GM10266 (cell line): ENCODE results near the gene MAN1A1.

Experiments
- DNase-seq: peaks from one replicate; pipeline ENCODE4 v3.0.0; 2012; ENCODE audit errors: extremely low spot score
- TF ChIP-seq, protein P1 (sequence below): IDR thresholded peaks from 2 replicates; pipeline ENCODE4 v1.5.1; 2012; ENCODE audit warnings: mild to moderate bottlenecking, low read depth; ENCODE audit not compliant: control insufficient read depth, insufficient read depth; ENCODE audit errors: missing control alignments

MAN1A1 gene

DNA sequence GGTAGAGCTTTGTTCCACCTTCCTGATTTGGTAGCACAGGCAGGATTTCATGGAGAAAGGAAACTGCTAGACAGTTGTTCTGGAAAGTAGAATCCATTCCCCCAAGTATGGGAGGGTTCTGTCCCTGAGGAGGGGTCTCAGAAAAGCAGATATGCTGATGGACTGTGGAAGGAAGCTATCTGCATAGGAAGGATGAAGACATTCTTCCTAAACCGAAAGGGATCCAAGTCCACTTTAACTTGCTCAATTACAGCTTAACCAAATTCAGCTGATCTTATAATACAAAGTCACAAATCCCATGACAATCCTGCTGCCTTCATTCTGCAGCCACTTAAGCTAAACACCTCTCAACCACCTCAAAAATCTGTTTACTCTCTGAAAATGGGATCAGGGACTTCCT lies 2.6 kb downstream of the MAN1A1 start:
- no peak for DNase-seq

DNA sequence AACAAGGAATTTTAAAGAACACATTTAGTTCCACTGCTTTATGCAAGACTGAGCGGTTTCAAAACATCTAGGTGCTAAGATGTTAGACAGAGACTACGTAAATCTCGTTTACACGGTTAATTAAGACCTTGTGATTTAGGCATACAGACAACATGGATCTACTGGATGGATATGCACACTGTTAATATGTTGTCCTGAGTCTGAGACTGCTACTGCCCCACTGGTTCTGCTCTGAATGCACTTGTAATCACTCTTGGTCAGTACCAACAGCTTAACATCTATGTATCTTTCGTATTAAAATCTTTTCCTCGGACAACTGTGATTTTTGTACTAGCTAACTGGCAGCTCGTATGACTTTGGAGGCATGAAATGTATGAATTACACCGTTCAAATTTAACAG lies 3.1 kb downstream of the MAN1A1 start:
- no peak for DNase-seq
- TF ChIP-seq, protein P1, sequence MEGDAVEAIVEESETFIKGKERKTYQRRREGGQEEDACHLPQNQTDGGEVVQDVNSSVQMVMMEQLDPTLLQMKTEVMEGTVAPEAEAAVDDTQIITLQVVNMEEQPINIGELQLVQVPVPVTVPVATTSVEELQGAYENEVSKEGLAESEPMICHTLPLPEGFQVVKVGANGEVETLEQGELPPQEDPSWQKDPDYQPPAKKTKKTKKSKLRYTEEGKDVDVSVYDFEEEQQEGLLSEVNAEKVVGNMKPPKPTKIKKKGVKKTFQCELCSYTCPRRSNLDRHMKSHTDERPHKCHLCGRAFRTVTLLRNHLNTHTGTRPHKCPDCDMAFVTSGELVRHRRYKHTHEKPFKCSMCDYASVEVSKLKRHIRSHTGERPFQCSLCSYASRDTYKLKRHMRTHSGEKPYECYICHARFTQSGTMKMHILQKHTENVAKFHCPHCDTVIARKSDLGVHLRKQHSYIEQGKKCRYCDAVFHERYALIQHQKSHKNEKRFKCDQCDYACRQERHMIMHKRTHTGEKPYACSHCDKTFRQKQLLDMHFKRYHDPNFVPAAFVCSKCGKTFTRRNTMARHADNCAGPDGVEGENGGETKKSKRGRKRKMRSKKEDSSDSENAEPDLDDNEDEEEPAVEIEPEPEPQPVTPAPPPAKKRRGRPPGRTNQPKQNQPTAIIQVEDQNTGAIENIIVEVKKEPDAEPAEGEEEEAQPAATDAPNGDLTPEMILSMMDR: no peak

More for the DNA sequence above, 2.6 kb downstream of the MAN1A1 start:
- TF ChIP-seq, protein P1: no peak

DNA sequence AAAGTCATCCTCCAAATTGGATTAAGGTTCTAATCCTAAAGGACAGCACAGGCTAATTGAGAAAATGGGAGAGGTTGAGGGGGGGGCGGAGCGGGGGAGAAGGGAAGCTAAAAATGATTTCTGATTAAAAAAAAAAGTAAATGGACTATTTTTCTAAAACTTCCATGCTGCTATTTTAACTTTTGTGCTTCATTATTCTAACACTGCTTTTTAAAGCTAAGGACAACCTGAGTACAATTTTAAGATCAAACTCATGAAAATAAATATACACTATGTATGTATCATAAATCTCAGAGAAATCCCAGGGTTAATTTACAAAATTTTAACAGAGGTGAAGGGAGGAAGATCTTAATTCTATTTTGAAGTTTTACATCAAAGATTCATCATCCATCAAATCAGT lies 4.4 kb downstream of the MAN1A1 start:
- TF ChIP-seq, protein P1: no peak

DNA sequence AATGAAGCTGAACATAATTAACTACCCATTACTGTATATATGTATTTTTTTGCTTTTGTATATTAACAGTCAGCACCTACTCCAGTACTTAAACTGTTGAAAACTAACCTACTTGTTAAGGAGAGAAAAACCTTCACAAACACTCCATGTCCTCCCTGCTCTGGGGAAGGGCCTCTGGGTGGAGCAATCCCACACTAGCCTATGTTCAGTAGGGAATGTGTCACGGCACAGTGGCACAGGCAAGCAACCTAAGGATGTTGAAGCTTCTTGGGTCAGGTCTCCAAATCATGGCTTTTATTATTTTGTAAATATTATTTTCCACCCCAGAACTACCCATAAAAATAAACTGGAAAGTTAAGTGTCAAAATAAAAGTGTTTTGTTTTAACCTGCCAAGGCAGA lies 5.3 kb downstream of the MAN1A1 start:
- TF ChIP-seq, protein P1: no peak
- DNase-seq: no peak

More for the DNA sequence above, 4.4 kb downstream of the MAN1A1 start:
- DNase-seq: no peak

DNA sequence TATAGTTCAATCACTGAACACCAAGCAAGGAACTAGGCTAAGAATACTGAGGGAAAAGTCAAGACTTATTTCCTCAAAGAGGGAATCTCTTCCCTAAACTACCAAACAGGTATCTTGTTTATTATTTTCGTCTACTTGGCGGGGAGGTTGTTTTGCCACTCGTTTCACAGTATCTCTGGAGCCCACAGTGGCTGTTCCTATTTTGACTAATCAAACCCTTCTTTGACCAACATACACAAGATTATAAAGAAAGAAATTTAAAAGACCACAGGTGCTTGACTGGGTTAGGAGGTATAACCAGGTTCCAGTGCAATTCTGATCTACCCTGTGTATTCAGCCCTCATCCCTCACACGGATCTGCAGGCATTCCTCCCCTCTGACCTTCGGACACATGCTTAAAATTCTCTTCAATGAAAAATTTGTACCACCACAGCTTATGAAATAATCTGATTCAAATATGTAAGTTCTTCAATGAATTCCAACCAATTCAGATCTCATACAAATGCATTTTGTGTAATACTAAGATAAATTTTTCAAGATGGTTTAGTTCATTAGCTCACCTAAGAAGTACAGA lies 5.9 kb downstream of the MAN1A1 start:
- TF ChIP-seq, protein P1: no peak
- no peak for DNase-seq

DNA sequence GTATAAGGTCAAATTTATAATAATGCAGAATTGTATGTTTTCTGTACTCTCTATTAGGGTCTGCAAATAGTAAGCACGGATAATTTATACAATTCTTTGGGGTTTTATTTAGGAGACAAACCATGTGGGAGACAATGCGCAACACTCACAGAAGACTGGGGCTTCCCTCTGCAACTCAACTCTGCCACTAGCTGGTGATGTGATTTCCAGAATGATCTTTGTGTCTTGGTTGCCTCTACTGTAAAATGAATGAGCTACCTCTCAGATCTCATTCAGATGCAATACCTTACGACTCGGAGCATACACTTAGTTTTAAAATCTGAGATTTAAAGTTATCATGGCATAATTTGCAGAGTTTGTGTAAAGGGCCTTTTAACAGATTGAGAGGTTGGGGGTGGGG lies 6.4 kb downstream of the MAN1A1 start:
- DNase-seq: no peak
- TF ChIP-seq, protein P1: peak; percentile 31

DNA sequence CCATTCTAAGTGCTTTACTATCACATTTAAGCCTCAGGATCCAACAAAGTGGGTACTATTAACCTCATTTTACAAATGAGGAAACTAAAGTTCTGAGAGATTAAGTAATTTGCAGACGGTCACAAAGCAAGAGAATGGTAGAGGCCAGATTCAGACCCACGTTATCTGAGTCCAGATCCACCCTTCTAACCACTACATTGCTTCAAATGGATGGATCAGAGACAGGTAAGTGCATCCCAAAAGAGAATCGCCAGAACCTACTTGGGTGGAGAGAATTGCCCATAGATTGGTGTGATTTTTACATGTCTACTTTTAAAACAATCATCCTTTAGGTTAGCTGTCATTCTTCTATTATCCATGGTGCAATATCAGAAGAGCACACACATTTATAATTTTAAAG lies 7.1 kb downstream of the MAN1A1 start:
- TF ChIP-seq, protein P1: no peak
- no peak for DNase-seq
